ENCODE results near the gene CCSER1. TPM values are rescaled to one million over a fixed set of nuclear protein-coding genes. Genes with fewer than 3 reads are reported as not detected.
"Not testable (repeated sequence)": the region's sequence is repeated elsewhere in the genome, so short reads cannot be mapped to it uniquely, and the experiment has no call there.

CCSER1 gene
- total and polyA plus RNA-seq, 2 experiments from 2014 or later, result 5.2 to 23.4 TPM

DNA sequence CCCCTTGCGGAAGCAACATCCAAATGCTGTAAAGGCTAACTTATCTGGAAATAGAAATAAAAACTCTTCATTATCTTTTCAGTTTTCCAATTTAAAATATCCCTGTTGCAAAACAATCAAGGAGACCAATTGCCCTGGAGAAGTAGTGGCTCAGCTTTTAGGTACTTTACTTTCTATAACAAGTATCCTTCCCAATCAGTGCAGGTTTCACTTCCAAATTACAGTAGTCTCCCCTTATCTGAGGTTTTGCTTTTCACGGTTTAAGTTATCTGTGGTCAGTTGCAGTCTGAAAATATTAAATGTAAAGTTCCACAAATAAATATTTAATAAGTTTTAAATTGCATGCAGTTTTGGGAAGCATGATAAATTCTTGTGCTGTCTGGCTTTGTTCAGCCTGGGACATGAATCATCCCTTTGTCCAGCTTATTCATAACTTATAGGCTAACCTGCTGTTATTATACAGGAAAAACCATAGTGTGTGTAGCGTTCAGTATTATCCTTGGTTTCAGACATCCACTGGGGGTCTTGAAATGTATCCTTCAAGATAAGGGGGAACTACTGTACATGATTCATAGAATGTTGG is 1203.5 kb downstream of the CCSER1 start:
- Histone ChIP-seq H3K27me3 (no peaks in the 10 kb centered on the region), H3K36me3 (replicated peaks; ENCODE audit: insufficient read depth, low read depth) (no peaks in the 10 kb centered on the region), H3K4me3 (no peak overlapping the region), H3K4me2 (no peak overlapping the region), H4K20me1 (ENCODE audit: insufficient read depth, poor library complexity, severe bottlenecking) (no peaks in the 10 kb centered on the region), H3K79me2 (no peaks in the 10 kb centered on the region), H3K9me2 (replicated peaks; ENCODE audit: insufficient read depth) (no peaks in the 10 kb centered on the region), H2AFZ (no peak overlapping the region), H3K27ac (no peak overlapping the region), H3K9me3 (ENCODE audit: low read depth) (no peaks in the 10 kb centered on the region), H3K4me1 (ENCODE audit: insufficient read depth) (no peaks in the 10 kb centered on the region)
- TF ChIP-seq, protein P1, sequence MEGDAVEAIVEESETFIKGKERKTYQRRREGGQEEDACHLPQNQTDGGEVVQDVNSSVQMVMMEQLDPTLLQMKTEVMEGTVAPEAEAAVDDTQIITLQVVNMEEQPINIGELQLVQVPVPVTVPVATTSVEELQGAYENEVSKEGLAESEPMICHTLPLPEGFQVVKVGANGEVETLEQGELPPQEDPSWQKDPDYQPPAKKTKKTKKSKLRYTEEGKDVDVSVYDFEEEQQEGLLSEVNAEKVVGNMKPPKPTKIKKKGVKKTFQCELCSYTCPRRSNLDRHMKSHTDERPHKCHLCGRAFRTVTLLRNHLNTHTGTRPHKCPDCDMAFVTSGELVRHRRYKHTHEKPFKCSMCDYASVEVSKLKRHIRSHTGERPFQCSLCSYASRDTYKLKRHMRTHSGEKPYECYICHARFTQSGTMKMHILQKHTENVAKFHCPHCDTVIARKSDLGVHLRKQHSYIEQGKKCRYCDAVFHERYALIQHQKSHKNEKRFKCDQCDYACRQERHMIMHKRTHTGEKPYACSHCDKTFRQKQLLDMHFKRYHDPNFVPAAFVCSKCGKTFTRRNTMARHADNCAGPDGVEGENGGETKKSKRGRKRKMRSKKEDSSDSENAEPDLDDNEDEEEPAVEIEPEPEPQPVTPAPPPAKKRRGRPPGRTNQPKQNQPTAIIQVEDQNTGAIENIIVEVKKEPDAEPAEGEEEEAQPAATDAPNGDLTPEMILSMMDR (IDR thresholded peaks at IDR 0.05; ENCODE audit: poor library complexity), result no peak
- TF ChIP-seq EZH2phosphoT487 (IDR thresholded peaks at IDR 0.05; ENCODE audit: low read depth, severe bottlenecking, unreplicated experiment) (no peak), EZH2 (IDR thresholded peaks at IDR 0.05; ENCODE audit: borderline replicate concordance) (no peak)
- 80% methylated on average over 3 of the region's 3 CpGs for WGBS (ENCODE audit: low lambda C conversion rate, missing lambda C conversion rate)
- no peak for DNase-seq (ENCODE audit: low spot score)

DNA sequence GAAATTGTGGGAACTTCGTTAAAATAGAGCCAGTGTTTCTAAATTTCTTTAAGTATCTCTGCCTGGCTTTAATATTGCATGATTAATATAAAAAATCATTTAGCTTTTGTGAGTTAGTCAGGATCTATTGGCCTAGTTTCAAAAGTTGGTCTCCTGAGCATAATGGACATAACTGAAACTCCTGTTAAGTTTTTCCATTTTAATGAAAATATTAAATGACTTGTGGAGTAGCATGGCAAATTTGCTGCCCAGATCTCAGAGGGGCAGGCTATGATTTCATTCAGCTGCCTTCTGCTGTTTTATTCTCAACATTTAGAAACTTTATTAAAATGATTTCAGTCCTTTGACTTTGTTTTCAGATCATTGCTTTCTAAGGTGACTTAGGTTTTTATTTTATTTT is 1213.6 kb downstream of the CCSER1 start:
- WGBS (ENCODE audit: low lambda C conversion rate, missing lambda C conversion rate), result 92% methylated on average over 1 of the region's 1 CpG
- H3K27ac ChIP-seq, result no peak overlapping the region
- H3K79me2 ChIP-seq, result no peaks in the 10 kb centered on the region
- H3K9me2 ChIP-seq (replicated peaks; ENCODE audit: insufficient read depth), result no peaks in the 10 kb centered on the region
- no peaks in the 10 kb centered on the region for H3K9me3 ChIP-seq (ENCODE audit: low read depth)
- no peaks in the 10 kb centered on the region for H3K36me3 ChIP-seq (replicated peaks; ENCODE audit: insufficient read depth, low read depth)
- no peak overlapping the region for H3K4me2 ChIP-seq
- no peaks in the 10 kb centered on the region for H3K27me3 ChIP-seq
- H3K4me3 ChIP-seq, result no peak overlapping the region
- H3K4me1 ChIP-seq (ENCODE audit: insufficient read depth), result no peaks in the 10 kb centered on the region
- no peak for DNase-seq (ENCODE audit: low spot score)
- no peaks in the 10 kb centered on the region for H4K20me1 ChIP-seq (ENCODE audit: insufficient read depth, poor library complexity, severe bottlenecking)
- H2AFZ ChIP-seq, result no peak overlapping the region
- TF ChIP-seq EZH2phosphoT487 (IDR thresholded peaks at IDR 0.05; ENCODE audit: low read depth, severe bottlenecking, unreplicated experiment), result no peak
- TF ChIP-seq, protein P1 (IDR thresholded peaks at IDR 0.05; ENCODE audit: poor library complexity), result no peak

DNA sequence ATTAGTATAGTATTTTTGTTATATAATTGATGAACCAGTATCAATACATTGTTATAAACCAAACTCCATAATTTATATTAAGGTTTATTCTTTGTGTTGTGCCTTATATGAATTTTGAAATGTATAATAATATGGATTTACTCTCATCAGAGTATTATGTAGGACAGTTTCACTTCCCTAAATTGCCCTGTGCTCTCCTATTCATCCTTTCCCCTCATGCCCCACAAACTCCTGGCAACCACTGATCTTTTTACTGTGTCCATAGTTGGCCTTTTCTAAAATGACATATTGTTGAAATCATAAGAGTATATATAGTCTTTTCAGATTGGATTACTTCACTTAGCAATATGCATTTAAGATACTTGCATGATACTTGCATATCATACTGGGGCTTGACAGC is 1218.4 kb downstream of the CCSER1 start:
- no peak overlapping the region for H3K4me3 ChIP-seq
- H3K36me3 ChIP-seq (replicated peaks; ENCODE audit: insufficient read depth, low read depth), result no peaks in the 10 kb centered on the region
- H2AFZ ChIP-seq, result no peak overlapping the region
- H3K27ac ChIP-seq, result no peak overlapping the region
- H3K27me3 ChIP-seq, result no peaks in the 10 kb centered on the region
- TF ChIP-seq, protein P1 (IDR thresholded peaks at IDR 0.05; ENCODE audit: poor library complexity), result no peak
- TF ChIP-seq EZH2phosphoT487 (IDR thresholded peaks at IDR 0.05; ENCODE audit: low read depth, severe bottlenecking, unreplicated experiment), result no peak
- TF ChIP-seq EZH2 (IDR thresholded peaks at IDR 0.05; ENCODE audit: borderline replicate concordance), result no peak
- H3K4me1 ChIP-seq (ENCODE audit: insufficient read depth), result no peaks in the 10 kb centered on the region
- H3K9me3 ChIP-seq (ENCODE audit: low read depth), result no peaks in the 10 kb centered on the region
- no peaks in the 10 kb centered on the region for H3K79me2 ChIP-seq
- H4K20me1 ChIP-seq (ENCODE audit: insufficient read depth, poor library complexity, severe bottlenecking), result no peaks in the 10 kb centered on the region
- no peak for DNase-seq (ENCODE audit: low spot score)
- H3K9me2 ChIP-seq (replicated peaks; ENCODE audit: insufficient read depth), result no peaks in the 10 kb centered on the region
- no peak overlapping the region for H3K4me2 ChIP-seq

DNA sequence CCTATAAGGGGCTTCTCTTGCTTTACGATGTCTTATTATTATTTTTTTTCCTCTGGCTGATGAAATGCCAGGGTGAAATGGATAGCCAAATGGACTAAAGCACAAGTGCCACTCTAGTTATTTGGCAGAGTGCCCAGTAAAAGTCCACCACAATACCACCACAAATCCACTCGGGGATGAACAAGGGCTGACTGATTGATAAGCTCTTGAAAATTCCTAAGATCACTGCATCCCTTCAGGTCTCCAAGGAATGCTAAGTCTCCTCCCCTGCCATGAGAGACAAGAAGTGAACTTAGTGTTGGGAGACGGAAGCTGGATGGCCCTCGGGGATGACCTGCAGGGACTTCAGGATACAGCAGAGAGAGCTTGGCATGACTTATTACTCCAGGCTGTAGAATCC is 1229.3 kb downstream of the CCSER1 start:
- 90% methylated on average over 4 of the region's 4 CpGs for WGBS (ENCODE audit: low lambda C conversion rate, missing lambda C conversion rate)

DNA sequence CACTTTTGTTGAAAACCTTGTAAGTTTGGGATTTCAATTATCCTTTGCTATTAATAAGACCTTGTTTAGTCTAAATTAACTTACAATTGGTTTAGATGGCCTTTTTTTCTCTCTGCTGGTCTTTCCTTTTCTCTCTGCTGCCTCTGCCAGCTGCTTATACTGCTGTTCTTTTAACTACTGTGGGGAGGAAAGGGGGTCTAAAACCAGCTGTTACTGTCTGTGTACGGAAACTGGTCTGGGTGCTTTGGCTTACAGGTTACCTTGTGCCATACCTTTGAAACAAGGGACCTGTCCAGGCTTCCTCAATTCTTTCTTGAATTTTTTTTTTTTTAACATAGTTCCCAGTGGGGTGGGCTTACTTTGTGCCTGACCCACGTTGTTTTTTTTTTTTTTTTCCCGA is 1230.8 kb downstream of the CCSER1 start:
- WGBS (ENCODE audit: low lambda C conversion rate, missing lambda C conversion rate), result 81% methylated on average over 3 of the region's 3 CpGs
- not testable (repeated sequence) for H3K27ac ChIP-seq

More for the DNA sequence above, 1229.3 kb downstream of the CCSER1 start:
- not testable (repeated sequence) for H3K27ac ChIP-seq; H3K9me3 ChIP-seq (ENCODE audit: low read depth); H3K36me3 ChIP-seq (replicated peaks; ENCODE audit: insufficient read depth, low read depth); H3K4me2 ChIP-seq; H4K20me1 ChIP-seq (ENCODE audit: insufficient read depth, poor library complexity, severe bottlenecking); H3K4me1 ChIP-seq (ENCODE audit: insufficient read depth); H2AFZ ChIP-seq; H3K4me3 ChIP-seq; H3K79me2 ChIP-seq; H3K9me2 ChIP-seq (replicated peaks; ENCODE audit: insufficient read depth); DNase-seq (ENCODE audit: low spot score); H3K27me3 ChIP-seq

DNA sequence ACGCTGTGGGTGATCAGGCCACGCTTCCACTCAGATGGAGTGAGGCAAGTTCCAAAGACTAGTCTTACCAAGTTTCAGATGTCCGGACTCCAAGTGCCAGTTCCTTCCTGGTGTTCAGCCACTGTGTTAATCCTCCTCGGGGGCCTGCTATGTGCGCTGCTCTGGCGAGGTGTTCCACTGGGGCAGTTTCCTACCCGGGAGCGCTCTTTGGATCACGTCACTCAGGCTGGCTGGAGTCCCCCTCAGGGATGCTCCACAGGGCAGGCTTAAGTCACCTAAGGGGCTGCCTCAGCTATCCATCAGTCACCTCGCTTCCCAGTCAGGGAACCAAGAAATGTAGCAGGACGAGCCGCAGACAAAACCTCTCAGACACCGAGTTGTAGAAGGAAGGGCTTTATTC is 1231.4 kb downstream of the CCSER1 start:
- H3K4me3 ChIP-seq; H3K27ac ChIP-seq; DNase-seq (ENCODE audit: low spot score); H4K20me1 ChIP-seq (ENCODE audit: insufficient read depth, poor library complexity, severe bottlenecking); H2AFZ ChIP-seq; H3K79me2 ChIP-seq; H3K9me2 ChIP-seq (replicated peaks; ENCODE audit: insufficient read depth); H3K9me3 ChIP-seq (ENCODE audit: low read depth); H3K36me3 ChIP-seq (replicated peaks; ENCODE audit: insufficient read depth, low read depth); H3K27me3 ChIP-seq; H3K4me1 ChIP-seq (ENCODE audit: insufficient read depth); H3K4me2 ChIP-seq: not testable (repeated sequence)
- WGBS (ENCODE audit: low lambda C conversion rate, missing lambda C conversion rate), result 96% methylated on average over 13 of the region's 13 CpGs

More for the DNA sequence above, 1230.8 kb downstream of the CCSER1 start:
- not testable (repeated sequence) for H3K4me2 ChIP-seq; H3K4me1 ChIP-seq (ENCODE audit: insufficient read depth); H3K27me3 ChIP-seq; H4K20me1 ChIP-seq (ENCODE audit: insufficient read depth, poor library complexity, severe bottlenecking); H3K9me3 ChIP-seq (ENCODE audit: low read depth); H2AFZ ChIP-seq; H3K36me3 ChIP-seq (replicated peaks; ENCODE audit: insufficient read depth, low read depth); DNase-seq (ENCODE audit: low spot score); H3K9me2 ChIP-seq (replicated peaks; ENCODE audit: insufficient read depth); H3K4me3 ChIP-seq; H3K79me2 ChIP-seq

Measured in hepatocyte (in vitro differentiated cells).